Transverse colon (tissue), 4 donors: ENCODE data around the gene C1orf226. TPM values are rescaled to one million over a fixed set of nuclear protein-coding genes. Genes with fewer than 3 reads are reported as not detected.
"Not testable (repeated sequence)": the region's sequence is repeated elsewhere in the genome, so short reads cannot be mapped to it uniquely, and the experiment has no call there.

ENCODE experiments used
- DNase-seq: peaks from one replicate; pipeline ENCODE4 v3.0.0-alpha.2; 2019
- H3K27ac ChIP-seq, 4 donors: fragments of 200-600 bp; sonication (generic); 2 replicates each; pipeline ENCODE4 v1.5.1; 2016 to 2018; ENCODE audit warnings: inconsistent platforms in 4 of 4
- H3K27me3 ChIP-seq: fragments of 200-600 bp; sonication (generic); 2 replicates; pipeline ENCODE4 v1.5.1; 2017; ENCODE audit warnings: inconsistent platforms
- H3K36me3 ChIP-seq, 4 donors: fragments of 200-600 bp; sonication (generic); 2 replicates each; pipeline ENCODE4 v1.5.1; 2017 to 2019; ENCODE audit warnings: inconsistent platforms in 4 of 4
- H3K4me1 ChIP-seq, 4 donors: fragments of 200-600 bp; sonication (generic); 2 replicates each; pipeline ENCODE4 v1.5.1; 2017 to 2020; ENCODE audit warnings: inconsistent platforms in 4 of 4
- H3K4me3 ChIP-seq, 4 donors: fragments of 200-600 bp; sonication (generic); 1 replicate in 1 of 4; 2 replicates in 3 of 4; pipeline versions ENCODE4 v1.5.1 to v1.6.1; 2017 to 2019; ENCODE audit warnings: inconsistent platforms in 4 of 4
- H3K9me3 ChIP-seq, 2 donors: fragments of 200-600 bp; sonication (generic); 2 replicates each; pipeline ENCODE4 v1.5.1; 2017 to 2019; ENCODE audit warnings: inconsistent platforms in 2 of 2
- CTCF ChIP-seq, 5 experiments: fragments of 200-600 bp in 3 of 5; fragments of 450-650 bp in 2 of 5; sonication (generic) in 3 of 5; IDR thresholded peaks; 1 replicate in 2 of 5; 2 replicates in 3 of 5; pipeline ENCODE4 v1.5.1; 2016 to 2017; ENCODE audit warnings: antibody characterized with exemption in 5 of 5, inconsistent platforms in 3 of 5, mild to moderate bottlenecking in 2 of 5, moderate library complexity in 1 of 5
- EP300 ChIP-seq: sonication (generic); formaldehyde crosslinking; IDR thresholded peaks from one replicate; pipeline ENCODE4 v1.6.1; 2017; ENCODE audit warnings: antibody characterized with exemption, low read depth
- POLR2A ChIP-seq: fragments of 450-650 bp; IDR thresholded peaks from one replicate; pipeline ENCODE4 v1.6.1; 2016; ENCODE audit warnings: antibody characterized with exemption, mild to moderate bottlenecking, moderate library complexity
- POLR2AphosphoS5 ChIP-seq, 3 donors: sonication (generic); formaldehyde crosslinking; IDR thresholded peaks; one replicate each; pipeline ENCODE4 v1.6.1; 2016; ENCODE audit warnings: antibody characterized with exemption in 3 of 3
- WGBS, 2 donors: methylation state at CpG; one replicate each; pipeline ENCODE4 v1.1.5; 2018; ENCODE audit warnings: low coverage in 1 of 2; 5-methylcytosine and 5-hydroxymethylcytosine counted together
- in situ Hi-C, 4 donors: fragments of 200-750 bp; cut with MboI; loops; one replicate each; pipeline versions ENCODE4 v1.15.0 to v1.15.1; 2017; ENCODE audit warnings: low sequenced_read_pairs in 3 of 4, low pct_ligation_motif_present in 1 of 4, low pct_unique_long_range_greater_than_20kb in 1 of 4
- intact Hi-C: fragments of 100-400 bp; cut with DNase I; formaldehyde crosslinking; loops from one replicate; pipeline ENCODE4 v1.15.1; 2023; ENCODE audit warnings: low total_unique reads
- total RNA-seq, 4 donors: library from RNA; depleted of rRNA; stranded (reverse); fragments of >200 nt; gene quantifications; one replicate each; pipeline ENCODE4 v1.1.0, GENCODE V29; 2016

C1orf226 gene
- total RNA-seq, 4 donors from 2014 or later = 13.1 to 20.3 (median 16.7) TPM

DNA sequence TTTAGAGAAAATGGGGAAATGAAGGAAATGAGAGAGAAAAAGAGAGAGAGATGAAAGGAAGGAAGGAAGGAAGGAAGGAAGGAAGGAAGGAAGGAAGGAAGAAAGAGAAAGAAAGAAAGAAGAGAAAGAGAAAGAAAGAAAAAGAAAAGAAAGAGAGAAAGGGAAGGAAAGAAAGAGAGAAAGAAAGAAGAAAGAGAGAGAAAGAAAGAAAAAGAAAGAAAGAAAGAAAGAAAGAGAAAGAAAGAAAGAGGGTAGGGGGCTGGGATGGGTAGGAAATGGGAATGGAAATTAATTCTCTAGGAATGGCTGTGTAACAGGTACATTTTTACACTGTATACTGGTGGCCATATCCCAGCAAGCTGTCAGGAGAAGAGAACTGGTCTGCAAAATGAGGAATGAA, 34.7 kb downstream of the C1orf226 start:
- Histone ChIP-seq H3K4me3 (no peak overlapping the region), H3K36me3 (no peaks in the 10 kb centered on the region), H3K9me3 (no peaks in the 10 kb centered on the region), H3K27me3 (no peaks in the 10 kb centered on the region), H3K4me1 (peaks cover 0 to 16% (median 7%) of the 10 kb centered on the region in 4 donors), H3K27ac (no peak overlapping the region)
- no peak for TF ChIP-seq CTCF (IDR thresholded peaks at IDR 0.05)
- TF ChIP-seq EP300 = no peak
- TF ChIP-seq POLR2A = no peak
- no peak for TF ChIP-seq POLR2AphosphoS5 (IDR thresholded peaks at IDR 0.05)
- DNase-seq = no peak
- in situ Hi-C loops (no loop called here), intact Hi-C loops (no loop called here)

GRCh38 chr1:162416909-162417308, 35.4 kb downstream of the C1orf226 start:
- 88% methylated on average over 2 of the region's 2 CpGs; no CpG with 5 or more reads in 1 of the 2 donors for WGBS, 2 donors
- no peak overlapping the region for H3K4me3 ChIP-seq
- H3K36me3 ChIP-seq = no peaks in the 10 kb centered on the region
- DNase-seq = no peak
- no peaks in the 10 kb centered on the region for H3K27me3 ChIP-seq
- in situ Hi-C loops = no loop called here
- intact Hi-C loops = no loop called here
- H3K4me1 ChIP-seq = peaks cover 0 to 22% (median 10%) of the 10 kb centered on the region in 4 donors
- no peaks in the 10 kb centered on the region for H3K9me3 ChIP-seq
- H3K27ac ChIP-seq = no peak overlapping the region
- no peak for TF ChIP-seq EP300

GRCh38 chr1:162417650-162418049, 36.1 kb downstream of the C1orf226 start:
- in situ Hi-C loops (no loop called here), intact Hi-C loops (no loop called here)
- Histone ChIP-seq H3K36me3 (no peaks in the 10 kb centered on the region), H3K4me3 (no peak overlapping the region), H3K4me1 (peaks cover 0 to 25% (median 12%) of the 10 kb centered on the region in 4 donors), H3K27me3 (no peaks in the 10 kb centered on the region), H3K27ac (no peak overlapping the region), H3K9me3 (no peaks in the 10 kb centered on the region)
- WGBS, 2 donors = 81 to 94% methylated on average over 3 to 7 of the region's 7 CpGs
- TF ChIP-seq POLR2A (no peak), POLR2AphosphoS5 (IDR thresholded peaks at IDR 0.05) (no peak), EP300 (no peak), CTCF (IDR thresholded peaks at IDR 0.05) (no peak)
- DNase-seq = no peak

DNA sequence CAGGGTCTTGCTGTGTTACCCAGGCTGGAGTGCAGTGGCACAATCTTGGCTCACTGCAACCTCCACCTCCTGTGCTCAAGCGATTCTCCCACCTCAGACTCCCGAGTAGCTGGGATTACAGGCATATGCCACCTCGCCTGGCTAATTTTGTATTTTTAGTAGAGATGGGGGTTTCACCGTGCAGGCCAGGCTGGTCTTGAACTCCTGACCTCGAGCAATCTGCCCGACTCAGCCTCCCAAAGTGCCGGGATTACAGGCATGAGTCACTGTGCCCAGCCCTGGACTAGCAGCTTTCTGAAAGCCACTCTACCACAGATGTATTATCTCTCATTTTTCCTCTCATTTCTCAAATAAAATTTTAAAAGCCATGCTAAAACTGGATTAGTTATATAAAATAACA, 37.1 kb downstream of the C1orf226 start:
- intact Hi-C loops, H3K27me3 ChIP-seq, H3K4me3 ChIP-seq, in situ Hi-C loops, H3K9me3 ChIP-seq, H3K36me3 ChIP-seq: not testable (repeated sequence)
- Histone ChIP-seq H3K27ac (peak overlapping the region; percentile 70 to 84 (median 82)), H3K4me1 (peaks cover 0 to 25% (median 12%) of the 10 kb centered on the region in 4 donors)
- WGBS, 2 donors = 62 to 73% methylated on average over 4 to 7 of the region's 7 CpGs
- DNase-seq = peak; percentile 44

GRCh38 chr1:162419450-162419931, 38.0 kb downstream of the C1orf226 start:
- peak overlapping the region in 2 of 4 donors; percentile 8 to 24 for H3K4me3 ChIP-seq
- H3K36me3 ChIP-seq, H3K27me3 ChIP-seq, H3K9me3 ChIP-seq, in situ Hi-C loops, intact Hi-C loops: not testable (repeated sequence)
- WGBS, 2 donors = 34 to 43% methylated on average over 4 to 9 of the region's 9 CpGs
- H3K4me1 ChIP-seq = peaks cover 0 to 25% (median 12%) of the 10 kb centered on the region in 4 donors
- H3K27ac ChIP-seq = peak overlapping the region; percentile 70 to 84 (median 82)
- peak; percentile 77 for DNase-seq
- TF ChIP-seq POLR2AphosphoS5 (IDR thresholded peaks at IDR 0.05) = peak in 1 of 3 donors; percentile 13
- TF ChIP-seq POLR2A = peak; percentile 48

DNA sequence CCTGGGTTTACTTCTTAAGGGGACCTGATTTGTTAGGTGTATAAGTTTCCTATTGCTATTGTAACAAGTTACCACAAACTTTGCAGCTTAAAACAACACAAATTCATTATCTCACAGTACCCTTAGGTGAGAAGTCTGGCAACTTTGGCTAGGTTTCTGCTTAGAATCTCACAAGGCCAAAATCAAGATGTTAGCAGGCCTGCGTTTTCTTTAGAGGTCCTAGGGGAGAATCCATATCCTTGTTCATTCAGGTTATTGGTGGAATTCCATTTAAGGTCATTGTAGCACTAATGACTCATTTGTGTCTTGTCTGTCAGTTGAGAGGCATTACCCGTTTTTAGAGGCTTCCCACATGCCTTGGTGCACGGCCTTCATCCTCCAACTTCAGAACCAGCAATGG, 38.6 kb downstream of the C1orf226 start:
- TF ChIP-seq CTCF (IDR thresholded peaks at IDR 0.05) (no peak), POLR2A (no peak), POLR2AphosphoS5 (IDR thresholded peaks at IDR 0.05) (no peak), EP300 (no peak)
- 72 to 88% methylated on average over 2 to 3 of the region's 3 CpGs for WGBS, 2 donors
- intact Hi-C loops (no loop called here), in situ Hi-C loops (no loop called here)
- peaks cover 0 to 4% (median 0%) of the 10 kb centered on the region in 4 donors for H3K36me3 ChIP-seq
- H3K4me1 ChIP-seq = peaks cover 0 to 25% (median 12%) of the 10 kb centered on the region in 4 donors
- peak overlapping the region in 2 of 4 donors; percentile 8 to 24 for H3K4me3 ChIP-seq
- no peak for DNase-seq
- H3K9me3 ChIP-seq = no peaks in the 10 kb centered on the region
- H3K27ac ChIP-seq = peak overlapping the region; percentile 64 to 84 (median 82)
- no peaks in the 10 kb centered on the region for H3K27me3 ChIP-seq
